Heart right ventricle (tissue), 16 donors: ENCODE data around the gene SLC16A3. TPM values are rescaled to one million over a fixed set of nuclear protein-coding genes. Genes with fewer than 3 reads are reported as not detected.

Source experiments
- ATAC-seq, 8 donors: fragments of 200-7000 bp; cut with Tn5 transposase; one replicate each; pipeline ENCODE4 v1.9.1; 2020; ENCODE audit warnings: mild to moderate bottlenecking in 8 of 8, moderate library complexity in 8 of 8, moderate number of reproducible peaks in 1 of 8
- DNase-seq, 2 donors: peaks; one replicate each; pipeline ENCODE4 v3.0.0-alpha.2; 2020
- H3K27ac ChIP-seq, 10 donors: fragments of 200-600 bp; sonication (generic) in 2 of 10; one replicate each; pipeline versions ENCODE4 v1.5.0 to v1.8.0; 2020 to 2022; ENCODE audit warnings: mild to moderate bottlenecking in 3 of 10
- H3K27me3 ChIP-seq, 7 donors: fragments of 200-600 bp; one replicate each; pipeline ENCODE4 v1.8.0; 2021 to 2022; ENCODE audit warnings: mild to moderate bottlenecking in 2 of 7
- H3K36me3 ChIP-seq, 9 donors: fragments of 200-600 bp; sonication (generic) in 1 of 9; one replicate each; pipeline versions ENCODE4 v1.5.0 to v1.8.0; 2020 to 2022; ENCODE audit warnings: mild to moderate bottlenecking in 2 of 9
- H3K4me1 ChIP-seq, 9 donors: fragments of 200-600 bp; sonication (generic) in 1 of 9; one replicate each; pipeline versions ENCODE4 v1.5.0 to v1.8.0; 2020 to 2022; ENCODE audit warnings: mild to moderate bottlenecking in 4 of 9
- H3K4me3 ChIP-seq, 10 donors: fragments of 200-600 bp; sonication (generic) in 2 of 10; one replicate each; pipeline versions ENCODE4 v1.5.0 to v1.8.0; 2020 to 2022; ENCODE audit warnings: mild to moderate bottlenecking in 7 of 10, moderate library complexity in 2 of 10
- H3K9me3 ChIP-seq, 11 donors: fragments of 200-600 bp in 10 of 11; sonication (generic) in 2 of 11; one replicate each; pipeline versions ENCODE4 v1.5.0 to v1.8.0; 2013 to 2022; ENCODE audit warnings: mild to moderate bottlenecking in 2 of 11, control low read depth in 1 of 11, moderate library complexity in 1 of 11
- CTCF ChIP-seq, 9 donors: fragments of 200-600 bp; sonication (generic) in 2 of 9; IDR thresholded peaks; one replicate each; pipeline versions ENCODE4 v1.5.0 to v1.8.0; 2021 to 2022; ENCODE audit warnings: antibody characterized with exemption in 9 of 9, mild to moderate bottlenecking in 5 of 9, moderate library complexity in 1 of 9
- WGBS, 2 donors: extraction: QIAGEN DNeasy Blood & Tissue Kit; methylation state at CpG; one replicate each; pipeline ENCODE4 v1.1.7; 2013; ENCODE audit warnings: inconsistent platforms in 1 of 2; 5-methylcytosine and 5-hydroxymethylcytosine counted together
- intact Hi-C, 10 donors: fragments of 100-400 bp; cut with DNase I; formaldehyde crosslinking; loops; one replicate each; pipeline versions ENCODE4 v1.11.1 to v1.14.2; 2022
- polyA plus RNA-seq, 2 donors: library from polyadenylated mRNA; stranded (reverse); fragments of 200-250 nt; gene quantifications; one replicate each; pipeline ENCODE4 v1.2.3, GENCODE V29; 2013
- total RNA-seq, 10 donors: library from RNA; stranded (reverse); fragmentation: NEBNext Ultra II Directional in 3 of 10; extraction: Animal tissue kit (Norgen Biotek cat#: 25700) in 3 of 10; gene quantifications; one replicate each; pipeline versions ENCODE4 v1.2.1 to v1.2.4, GENCODE V29; 2021 to 2023
- donor health status: Arrhythmogenic right ventricular cardiomyopathy.
- donor health status: ischemic (EF 13 %, LVEDD 7.1; RV severe dilation, severe dysfunction).
- donor health status: healthy with polysubstance abuse.
- donor health status: DM: no; HTN: yes; CAD: no.
- donor health status: DM: no; HTN: no; CAD: no.
- donor health status: ischemic (EF 25% LVEDD 6.9; RV normal size, moderate dysfunction).
- donor health status: ischemic (EF 25% LVEDD 5.7; RV mildly dilated, moderate dysfunction).
- donor health status: healthy.
- donor health status: DM: yes; HTN: yes; CAD: no.
- donor health status: Ischemic cardiomyopathy.
- donor health status: ischemic (EF 35%, LVEDD 5.7; RV mildly dilated, moderate dysfunction).
- donor health status: nonischemic (EF 11% LVEDD 7.7; RV severe dilation, severe dysfunction).
- donor health status: DM: yes; HTN: yes; CAD: no.
- donor health status: PGD.
- donor health status: ischemic (EF 29% LVEDD 5.4; RV normal size, mild dysfunction).
- donor health status: nonischemic (EF 23%, LVEDD 6.1; RV moderate dilation, normal function).

SLC16A3 gene
- total and polyA plus RNA-seq, 12 donors, result 4.8 to 65.3 (median 10.1) TPM

GRCh38 chr17:82226809-82227628 lies 1.8 kb upstream of the SLC16A3 start:
- Histone ChIP-seq H3K4me1 (peaks cover 11 to 60% (median 51%) of the 10 kb centered on the region in 9 donors), H3K9me3 (no peaks in the 10 kb centered on the region), H3K27me3 (no peaks in the 10 kb centered on the region), H3K36me3 (no peaks in the 10 kb centered on the region), H3K27ac (peak overlapping the region in 4 of 10 donors; percentile 6 to 100 (median 56)), H3K4me3 (no peak overlapping the region)
- 83 to 89% methylated on average over 15 to 16 of the region's 16 CpGs for WGBS, 2 donors
- no peak for DNase-seq
- ATAC-seq, result no peak
- intact Hi-C loops, result no loop called here
- no peak for TF ChIP-seq CTCF (IDR thresholded peaks at IDR 0.05)

- WGBS, 2 donors, result 79% methylated on average over 18 of the region's 18 CpGs
- peak overlapping the region; percentile 85 to 100 (median 97) for H3K27ac ChIP-seq
- no peaks in the 10 kb centered on the region for H3K36me3 ChIP-seq
- peaks cover 16 to 68% (median 58%) of the 10 kb centered on the region in 9 donors for H3K4me1 ChIP-seq
- DNase-seq (no peak), ATAC-seq (no peak)
- H3K9me3 ChIP-seq, result no peaks in the 10 kb centered on the region
- no peak for TF ChIP-seq CTCF (IDR thresholded peaks at IDR 0.05)
- peak overlapping the region in 9 of 10 donors; percentile 46 to 88 (median 55) for H3K4me3 ChIP-seq
- no peaks in the 10 kb centered on the region for H3K27me3 ChIP-seq
- intact Hi-C loops, result no loop called here
Observed at GRCh38 chr17:82227629-82228277, 1.1 kb upstream of the SLC16A3 start.

GRCh38 chr17:82228278-82228841 lies 482 bp upstream of the SLC16A3 start:
- H3K36me3 ChIP-seq, result peaks cover 0 to 5% (median 0%) of the 10 kb centered on the region in 9 donors
- H3K4me1 ChIP-seq, result peaks cover 16 to 74% (median 58%) of the 10 kb centered on the region in 9 donors
- ATAC-seq (peak in 4 of 8 donors; percentile 0 to 17 (median 6)), DNase-seq (peak in 1 of 2 donors; percentile 66)
- no peaks in the 10 kb centered on the region for H3K27me3 ChIP-seq
- no peak for TF ChIP-seq CTCF (IDR thresholded peaks at IDR 0.05)
- H3K9me3 ChIP-seq, result no peaks in the 10 kb centered on the region
- H3K4me3 ChIP-seq, result peak overlapping the region in 9 of 10 donors; percentile 46 to 88 (median 55)
- intact Hi-C loops, result no loop called here
- WGBS, 2 donors, result 23 to 33% methylated on average over 46 to 62 of the region's 63 CpGs
- H3K27ac ChIP-seq, result peak overlapping the region; percentile 85 to 100 (median 97)
